ENCODE measurements around the gene SAV1. TPM values are rescaled to one million over a fixed set of nuclear protein-coding genes. Genes with fewer than 3 reads are reported as not detected.

Gene SAV1
- 18.1 to 28.5 TPM (median 25.8 TPM) in 5 replicates for total RNA-seq (2022; extraction: Qiagen RNA extraction; ENCODE audit: low read depth)

GRCh38 chr14:50667996-50668825, at the start of gene SAV1:
SAV1 (minus strand) TSS chr14:50668306; CDS start chr14:50667967, 339 bp downstream.

Other genes with a start within 250 kb of the SAV1 start
- gene MAP4K5, start 135.7 kb downstream of the SAV1 start, total RNA-seq (2022; extraction: Qiagen RNA extraction; ENCODE audit: low read depth): 23.3 to 48.0 TPM (median 40.3 TPM) in 5 replicates
- gene ATL1, start 108.2 kb downstream of the SAV1 start, total RNA-seq (2022; extraction: Qiagen RNA extraction; ENCODE audit: low read depth): 4.0 to 6.0 TPM (median 4.2 TPM) in 5 replicates
- gene NIN, start 162.9 kb upstream of the SAV1 start, total RNA-seq (2022; extraction: Qiagen RNA extraction; ENCODE audit: low read depth): 13.8 to 16.2 TPM (median 14.3 TPM) in 5 replicates
- gene ABHD12B, start 203.7 kb upstream of the SAV1 start, total RNA-seq (2022; extraction: Qiagen RNA extraction; ENCODE audit: low read depth): not detected in 5 replicates